Spleen (tissue), 11 donors: Measurements from ENCODE around the gene KLK15. TPM values are rescaled to one million over a fixed set of nuclear protein-coding genes. Genes with fewer than 3 reads are reported as not detected.

Experiments
- DNase-seq: peaks from one replicate; pipeline ENCODE4 v3.0.0-alpha.2; 2020
- H3K27ac ChIP-seq, 8 donors: fragments of 200-600 bp; sonication (generic) in 7 of 8; 1 replicate in 4 of 8; 2 replicates in 4 of 8; pipeline versions ENCODE4 v1.5.0 to v1.8.0; 2016 to 2021; ENCODE audit warnings: inconsistent platforms in 4 of 8, mild to moderate bottlenecking in 4 of 8, moderate library complexity in 1 of 8
- H3K27me3 ChIP-seq, 7 donors: fragments of 200-600 bp; sonication (generic) in 6 of 7; replicated peaks in 1 of 7; 1 replicate in 4 of 7; 2 replicates in 3 of 7; pipeline versions ENCODE4 v1.5.0 to v1.8.0; 2016 to 2021; ENCODE audit warnings: inconsistent platforms in 3 of 7, mild to moderate bottlenecking in 1 of 7
- H3K36me3 ChIP-seq, 6 donors: fragments of 200-600 bp; sonication (generic) in 5 of 6; 1 replicate in 4 of 6; 2 replicates in 2 of 6; pipeline versions ENCODE4 v1.5.0 to v1.8.0; 2016 to 2021; ENCODE audit warnings: inconsistent platforms in 2 of 6
- H3K4me1 ChIP-seq, 6 donors: fragments of 200-600 bp; sonication (generic) in 5 of 6; 1 replicate in 3 of 6; 2 replicates in 3 of 6; pipeline versions ENCODE4 v1.5.0 to v1.8.0; 2016 to 2021; ENCODE audit warnings: inconsistent platforms in 3 of 6
- H3K4me3 ChIP-seq, 8 donors: fragments of 200-600 bp; sonication (generic) in 7 of 8; 1 replicate in 4 of 8; 2 replicates in 4 of 8; pipeline versions ENCODE4 v1.5.0 to v1.8.0; 2016 to 2021; ENCODE audit warnings: inconsistent platforms in 4 of 8, mild to moderate bottlenecking in 4 of 8, moderate library complexity in 2 of 8
- H3K9me3 ChIP-seq, 8 donors: fragments of 200-600 bp; sonication (generic) in 7 of 8; 1 replicate in 4 of 8; 2 replicates in 4 of 8; pipeline versions ENCODE4 v1.5.0 to v1.8.0; 2016 to 2021; ENCODE audit warnings: inconsistent platforms in 4 of 8
- POLR2A ChIP-seq, 3 donors: fragments of 450-650 bp; IDR thresholded peaks; one replicate each; pipeline ENCODE4 v1.5.1; 2017; ENCODE audit warnings: antibody characterized with exemption in 3 of 3, mild to moderate bottlenecking in 1 of 3
- POLR2AphosphoS5 ChIP-seq, 3 donors: sonication (generic); formaldehyde crosslinking; IDR thresholded peaks; one replicate each; pipeline ENCODE4 v1.5.1; 2017; ENCODE audit warnings: antibody characterized with exemption in 3 of 3
- WGBS, 5 donors: extraction: QIAGEN DNeasy Blood & Tissue Kit in 3 of 5; methylation state at CpG; one replicate each; pipeline versions ENCODE4 v1.1.5 to v1.1.7; 2013 to 2018; 5-methylcytosine and 5-hydroxymethylcytosine counted together
- intact Hi-C: fragments of 100-400 bp; cut with DNase I; formaldehyde crosslinking; loops from one replicate; pipeline ENCODE4 v1.15.0; 2023; ENCODE audit warnings: low total_unique reads
- polyA plus RNA-seq, 3 donors: library from polyadenylated mRNA; stranded (reverse); fragments of 200-250 nt; gene quantifications; one replicate each; pipeline ENCODE4 v1.2.1, GENCODE V29; 2013
- total RNA-seq, 7 donors: library from RNA; depleted of rRNA in 3 of 7; stranded (reverse); fragments of >200 nt in 3 of 7; fragmentation: NEBNext Ultra II Directional in 4 of 7; extraction: Animal tissue kit (Norgen Biotek cat#: 25700) in 4 of 7; gene quantifications; one replicate each; pipeline versions ENCODE4 v1.1.0 to v1.2.1, GENCODE V29; 2016 to 2021
- TF ChIP-seq, protein P1 (sequence below), 11 experiments: fragments of 200-600 bp in 7 of 11; fragments of 450-650 bp in 4 of 11; sonication (generic) in 4 of 11; IDR thresholded peaks in 8 of 11; conservative IDR thresholded peaks in 3 of 11; 1 replicate in 7 of 11; 2 replicates in 4 of 11; pipeline versions ENCODE4 v1.4.0 to v1.8.0; 2016 to 2021; ENCODE audit warnings: antibody characterized with exemption in 11 of 11, inconsistent platforms in 4 of 11, mild to moderate bottlenecking in 1 of 11
- donor health status: healthy with polysubstance abuse.
- donor health status: DM: no; HTN: no; CAD: no; lungs with moderate emphysema.
- donor health status: DM: no; HTN: no; CAD: no.
- donor health status: Bipolar disorder and iron deficiency.
- donor health status: healthy.
- donor health status: DM: no; HTN: no; CAD: no.
- donor health status: DM: yes; HTN: yes; CAD: no.

The KLK15 gene
- total and polyA plus RNA-seq, 10 donors = 0.07 to 0.13 TPM; not detected in 8

DNA sequence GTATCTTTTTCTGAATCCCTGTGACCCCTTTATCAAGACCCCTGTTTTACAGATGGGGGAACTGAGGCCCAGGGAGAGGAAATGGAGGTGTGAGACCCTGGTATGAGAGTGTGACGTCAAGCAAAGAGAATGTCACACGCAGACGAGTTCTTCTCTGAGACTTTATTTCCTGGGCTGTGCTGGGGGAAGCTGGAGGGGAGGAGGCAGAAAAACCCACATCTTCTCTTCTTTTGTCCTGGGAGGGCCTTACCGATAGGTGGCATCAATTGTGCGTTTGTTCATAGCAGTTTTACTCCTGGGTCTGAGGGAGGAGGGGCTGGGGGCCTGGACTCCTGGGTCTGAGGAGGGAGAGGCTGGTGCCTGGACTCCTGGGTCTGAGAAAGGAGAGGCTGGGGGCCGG, 4.9 kb upstream of the KLK15 start:
- Histone ChIP-seq H3K4me1 (peaks cover 0 to 17% (median 10%) of the 10 kb centered on the region in 6 donors), H3K4me3 (no peak overlapping the region), H3K27me3 (peaks cover 0 to 72% (median 14%) of the 10 kb centered on the region in 7 donors), H3K27ac (no peak overlapping the region), H3K9me3 (peaks cover 0 to 20% (median 16%) of the 10 kb centered on the region in 8 donors), H3K36me3 (no peaks in the 10 kb centered on the region)
- no peak for DNase-seq
- intact Hi-C loops = no loop called here
- 13 to 20% (median 18%) methylated on average over 6 of the region's 6 CpGs for WGBS, 5 donors
- TF ChIP-seq, protein P1, sequence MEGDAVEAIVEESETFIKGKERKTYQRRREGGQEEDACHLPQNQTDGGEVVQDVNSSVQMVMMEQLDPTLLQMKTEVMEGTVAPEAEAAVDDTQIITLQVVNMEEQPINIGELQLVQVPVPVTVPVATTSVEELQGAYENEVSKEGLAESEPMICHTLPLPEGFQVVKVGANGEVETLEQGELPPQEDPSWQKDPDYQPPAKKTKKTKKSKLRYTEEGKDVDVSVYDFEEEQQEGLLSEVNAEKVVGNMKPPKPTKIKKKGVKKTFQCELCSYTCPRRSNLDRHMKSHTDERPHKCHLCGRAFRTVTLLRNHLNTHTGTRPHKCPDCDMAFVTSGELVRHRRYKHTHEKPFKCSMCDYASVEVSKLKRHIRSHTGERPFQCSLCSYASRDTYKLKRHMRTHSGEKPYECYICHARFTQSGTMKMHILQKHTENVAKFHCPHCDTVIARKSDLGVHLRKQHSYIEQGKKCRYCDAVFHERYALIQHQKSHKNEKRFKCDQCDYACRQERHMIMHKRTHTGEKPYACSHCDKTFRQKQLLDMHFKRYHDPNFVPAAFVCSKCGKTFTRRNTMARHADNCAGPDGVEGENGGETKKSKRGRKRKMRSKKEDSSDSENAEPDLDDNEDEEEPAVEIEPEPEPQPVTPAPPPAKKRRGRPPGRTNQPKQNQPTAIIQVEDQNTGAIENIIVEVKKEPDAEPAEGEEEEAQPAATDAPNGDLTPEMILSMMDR (IDR thresholded peaks at IDR 0.05 in 8 of 11, conservative IDR thresholded peaks at IDR 0.05 in 3 of 11) = no peak
- TF ChIP-seq POLR2AphosphoS5 (IDR thresholded peaks at IDR 0.05) (no peak), POLR2A (IDR thresholded peaks at IDR 0.05) (no peak)

DNA sequence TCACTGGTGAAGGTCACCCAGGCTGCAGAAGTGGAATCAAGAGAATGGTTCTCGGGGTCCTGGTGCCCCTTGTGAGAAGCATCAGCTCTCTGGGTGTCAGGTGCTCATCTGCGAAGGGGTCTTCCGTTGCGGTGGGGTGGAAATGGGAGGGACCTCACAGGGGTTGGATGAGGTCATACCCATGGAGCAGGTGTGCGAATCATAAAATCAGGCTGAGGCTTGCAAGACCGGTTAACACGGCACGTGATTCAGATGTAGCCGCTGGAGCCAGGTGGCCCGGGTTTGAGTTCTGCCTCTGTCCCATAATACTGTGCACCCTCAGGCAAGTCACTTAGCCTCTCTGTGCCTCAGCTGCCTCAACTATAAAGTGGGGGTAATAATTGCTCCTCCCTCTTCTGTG, 3.9 kb upstream of the KLK15 start:
- H3K27me3 ChIP-seq = peaks cover 0 to 82% (median 14%) of the 10 kb centered on the region in 7 donors
- no peak overlapping the region for H3K27ac ChIP-seq
- DNase-seq = peak; percentile 41
- TF ChIP-seq POLR2A (IDR thresholded peaks at IDR 0.05) (no peak), POLR2AphosphoS5 (IDR thresholded peaks at IDR 0.05) (no peak)
- TF ChIP-seq, protein P1 (IDR thresholded peaks at IDR 0.05 in 8 of 11, conservative IDR thresholded peaks at IDR 0.05 in 3 of 11) = no peak
- peaks cover 0 to 17% (median 10%) of the 10 kb centered on the region in 6 donors for H3K4me1 ChIP-seq
- H3K9me3 ChIP-seq = peaks cover 0 to 11% (median 7%) of the 10 kb centered on the region in 8 donors
- intact Hi-C loops = no loop called here
- WGBS, 5 donors = 75 to 87% (median 83%) methylated on average over 10 of the region's 10 CpGs
- no peaks in the 10 kb centered on the region for H3K36me3 ChIP-seq
- H3K4me3 ChIP-seq = no peak overlapping the region

DNA sequence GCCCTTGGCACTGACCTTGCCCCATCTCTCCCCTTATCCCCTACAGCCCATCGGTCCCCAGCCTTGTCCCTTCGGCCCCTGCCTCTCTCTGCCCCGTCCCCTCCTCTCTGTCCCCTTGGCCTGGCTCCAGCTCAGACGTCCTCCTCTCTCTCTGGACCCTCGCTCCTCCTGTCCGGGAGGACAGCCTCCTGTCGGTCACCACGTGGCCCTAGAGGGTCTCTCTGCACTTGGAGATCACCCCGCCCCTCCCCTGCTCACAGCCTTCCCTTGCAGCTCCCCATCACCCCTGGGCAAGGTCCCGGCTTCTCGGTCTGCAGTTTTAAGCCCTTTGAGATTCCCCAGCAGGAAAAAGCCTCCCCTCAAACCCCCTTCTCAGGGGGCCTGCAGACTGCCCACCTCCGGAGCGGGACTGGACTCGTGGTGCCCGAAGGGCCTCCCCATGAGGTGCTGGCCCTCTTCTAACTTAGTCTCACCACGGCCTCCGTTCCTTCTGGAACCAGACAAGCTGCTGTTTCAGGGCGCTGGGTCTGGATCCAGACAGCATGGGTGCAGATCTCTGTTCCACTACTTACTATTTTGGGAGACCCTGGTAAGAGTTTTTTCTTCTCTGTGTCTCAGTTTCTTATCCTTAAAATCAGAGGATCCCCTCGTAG, 3.3 kb upstream of the KLK15 start:
- H3K4me3 ChIP-seq = peak overlapping the region in 3 of 8 donors; percentile 51 to 75 (median 58)
- H3K36me3 ChIP-seq = no peaks in the 10 kb centered on the region
- peaks cover 0 to 17% (median 10%) of the 10 kb centered on the region in 6 donors for H3K4me1 ChIP-seq
- peaks cover 0 to 4% (median under 1%) of the 10 kb centered on the region in 8 donors for H3K9me3 ChIP-seq
- no peak for TF ChIP-seq POLR2AphosphoS5 (IDR thresholded peaks at IDR 0.05)
- TF ChIP-seq POLR2A (IDR thresholded peaks at IDR 0.05) = no peak
- TF ChIP-seq, protein P1 (IDR thresholded peaks at IDR 0.05 in 8 of 11, conservative IDR thresholded peaks at IDR 0.05 in 3 of 11) = no peak
- peaks cover 0 to 86% (median 14%) of the 10 kb centered on the region in 7 donors for H3K27me3 ChIP-seq
- 45 to 52% (median 46%) methylated on average over 19 of the region's 19 CpGs for WGBS, 5 donors
- peak; percentile 59 for DNase-seq
- intact Hi-C loops = no loop called here
- H3K27ac ChIP-seq = no peak overlapping the region

DNA sequence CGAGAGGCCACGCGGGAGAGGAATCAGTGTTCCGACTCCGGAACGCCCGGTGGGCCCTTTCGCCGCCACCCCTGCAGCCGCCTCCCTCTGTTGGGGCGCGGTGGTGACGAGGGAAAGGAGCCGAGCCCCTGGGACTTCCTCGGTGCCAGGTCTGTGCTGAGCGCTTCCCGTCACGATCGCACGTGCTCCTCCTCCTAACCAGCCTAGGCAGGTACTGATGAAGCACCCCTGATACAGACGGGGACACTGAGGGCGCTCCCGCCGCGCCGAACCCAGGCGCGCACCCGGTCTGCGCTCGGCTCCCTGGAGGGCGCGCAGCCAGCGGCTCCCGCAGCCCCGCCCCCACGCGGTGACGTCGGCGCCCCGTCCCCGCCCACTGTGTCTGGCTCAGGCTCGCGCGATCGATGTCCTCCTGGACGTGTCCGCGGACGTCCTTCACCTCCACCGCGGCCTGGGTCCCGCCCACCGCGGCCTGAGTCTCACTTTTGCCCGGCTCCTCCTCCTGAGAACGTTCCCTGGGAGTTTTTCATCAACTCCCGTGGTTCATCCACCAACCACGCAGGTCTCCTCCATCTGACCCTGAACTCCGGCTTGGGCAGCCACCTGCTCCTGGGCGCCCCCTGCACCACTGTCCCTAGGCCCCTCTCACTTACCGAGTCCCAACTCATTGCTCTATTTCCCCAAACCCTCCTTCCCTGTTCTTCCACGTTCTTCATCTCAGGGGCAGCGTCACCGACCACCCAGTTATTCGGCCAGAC, 2.6 kb upstream of the KLK15 start:
- peak; percentile 90 for DNase-seq
- 2 to 4% (median 3%) methylated on average over 32 to 67 of the region's 67 CpGs for WGBS, 5 donors

More for the DNA sequence above, 2.6 kb upstream of the KLK15 start:
- TF ChIP-seq POLR2AphosphoS5 (IDR thresholded peaks at IDR 0.05) (peak; percentile 60 to 82 (median 80)), POLR2A (IDR thresholded peaks at IDR 0.05) (no peak)
- TF ChIP-seq, protein P1 (IDR thresholded peaks at IDR 0.05 in 8 of 11, conservative IDR thresholded peaks at IDR 0.05 in 3 of 11) = no peak
- peaks cover 0 to 86% (median 14%) of the 10 kb centered on the region in 7 donors for H3K27me3 ChIP-seq
- H3K9me3 ChIP-seq = no peaks in the 10 kb centered on the region
- peak overlapping the region in 2 of 8 donors; percentile 3 to 19 for H3K27ac ChIP-seq
- H3K4me1 ChIP-seq = peaks cover 0 to 17% (median 10%) of the 10 kb centered on the region in 6 donors
- no peaks in the 10 kb centered on the region for H3K36me3 ChIP-seq
- peak overlapping the region; percentile 34 to 75 (median 48) for H3K4me3 ChIP-seq
- intact Hi-C loops = no loop called here
